Measurements from ENCODE around the gene GLRA1.

Gene GLRA1

GRCh38 chr5:151913425-151913824, 11.2 kb downstream of the GLRA1 start:
- no peaks in the 10 kb centered on the region for H3K4me1 ChIP-seq (ENCODE audit: insufficient read depth, low read length)
- H3K36me3 ChIP-seq (ENCODE audit: insufficient read depth, low read length), result no peaks in the 10 kb centered on the region
- no peak overlapping the region for H3K9ac ChIP-seq (ENCODE audit: low read length)
- no peaks in the 10 kb centered on the region for H3K27me3 ChIP-seq (ENCODE audit: control insufficient read depth in 1 of 2, insufficient read depth in 2 of 2, low read length in 2 of 2)
- no peak overlapping the region for H3K27ac ChIP-seq (ENCODE audit: low read depth, low read length)
- no peak overlapping the region for H3K4me3 ChIP-seq (ENCODE audit: low read depth in 1 of 2, low read length in 2 of 2)
- no peaks in the 10 kb centered on the region for H3K9me3 ChIP-seq (ENCODE audit: low read length)

DNA sequence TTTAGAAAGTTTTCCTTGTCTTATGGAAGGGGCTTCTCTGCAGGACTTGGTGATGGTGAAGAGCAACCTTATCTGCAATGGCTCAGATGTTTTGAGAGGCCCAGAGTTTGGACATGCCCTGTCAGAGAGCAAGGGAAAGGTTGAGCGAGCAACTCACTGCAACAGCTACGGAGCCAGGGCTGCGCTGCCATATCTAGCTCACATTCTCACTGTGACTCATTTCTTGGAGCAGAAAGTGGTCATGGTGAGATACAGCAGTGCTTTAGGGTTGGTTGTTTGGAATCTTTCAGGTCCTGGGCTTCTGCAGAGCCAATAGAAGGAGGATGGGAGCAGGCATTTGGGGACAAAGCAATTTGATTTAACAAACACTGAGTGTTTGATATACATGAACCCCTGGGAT, 12.3 kb downstream of the GLRA1 start:
- H3K4me1 ChIP-seq (ENCODE audit: insufficient read depth, low read length), result no peaks in the 10 kb centered on the region
- no peak overlapping the region for H3K4me3 ChIP-seq (ENCODE audit: low read depth in 1 of 2, low read length in 2 of 2)
- H3K27ac ChIP-seq (ENCODE audit: low read depth, low read length), result no peak overlapping the region
- no peak overlapping the region for H3K9ac ChIP-seq (ENCODE audit: low read length)
- no peaks in the 10 kb centered on the region for H3K9me3 ChIP-seq (ENCODE audit: low read length)
- H3K27me3 ChIP-seq (ENCODE audit: control insufficient read depth in 1 of 2, insufficient read depth in 2 of 2, low read length in 2 of 2), result no peaks in the 10 kb centered on the region
- no peaks in the 10 kb centered on the region for H3K36me3 ChIP-seq (ENCODE audit: insufficient read depth, low read length)

GRCh38 chr5:151911011-151911410, 13.6 kb downstream of the GLRA1 start:
- Histone ChIP-seq H3K4me1 (ENCODE audit: insufficient read depth, low read length) (no peaks in the 10 kb centered on the region), H3K9ac (ENCODE audit: low read length) (no peak overlapping the region), H3K27me3 (ENCODE audit: control insufficient read depth in 1 of 2, insufficient read depth in 2 of 2, low read length in 2 of 2) (no peaks in the 10 kb centered on the region), H3K36me3 (ENCODE audit: insufficient read depth, low read length) (no peaks in the 10 kb centered on the region), H3K9me3 (ENCODE audit: low read length) (no peaks in the 10 kb centered on the region), H3K4me3 (ENCODE audit: low read depth in 1 of 2, low read length in 2 of 2) (no peak overlapping the region), H3K27ac (ENCODE audit: low read depth, low read length) (no peak overlapping the region)

DNA sequence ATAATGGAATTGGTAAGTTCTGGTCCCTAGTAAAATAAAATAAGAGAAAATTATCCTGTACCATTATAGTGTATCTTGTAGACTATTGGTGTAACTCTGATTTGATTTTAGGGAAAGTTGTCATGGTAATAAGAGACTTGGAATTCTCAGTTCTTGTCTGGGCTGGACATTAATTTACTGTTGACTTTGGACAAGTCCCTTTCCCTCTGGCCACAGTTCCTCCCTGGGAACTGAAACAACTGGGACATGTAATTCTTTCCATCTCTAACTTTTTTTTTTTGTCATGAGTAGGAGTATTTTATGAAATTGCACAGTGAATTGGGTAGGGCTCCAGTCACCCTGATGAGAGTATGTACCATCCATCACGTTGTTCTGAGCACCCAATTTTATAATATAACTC, 15.0 kb downstream of the GLRA1 start:
- Histone ChIP-seq H3K4me1 (ENCODE audit: insufficient read depth, low read length) (no peaks in the 10 kb centered on the region), H3K36me3 (ENCODE audit: insufficient read depth, low read length) (no peaks in the 10 kb centered on the region), H3K27ac (ENCODE audit: low read depth, low read length) (no peak overlapping the region), H3K9me3 (ENCODE audit: low read length) (no peaks in the 10 kb centered on the region), H3K4me3 (ENCODE audit: low read depth in 1 of 2, low read length in 2 of 2) (no peak overlapping the region), H3K9ac (ENCODE audit: low read length) (no peak overlapping the region), H3K27me3 (ENCODE audit: control insufficient read depth in 1 of 2, insufficient read depth in 2 of 2, low read length in 2 of 2) (no peaks in the 10 kb centered on the region)

- H3K36me3 ChIP-seq (ENCODE audit: insufficient read depth, low read length), result no peaks in the 10 kb centered on the region
- H3K4me1 ChIP-seq (ENCODE audit: insufficient read depth, low read length), result no peaks in the 10 kb centered on the region
- no peak overlapping the region for H3K4me3 ChIP-seq (ENCODE audit: low read depth in 1 of 2, low read length in 2 of 2)
- no peaks in the 10 kb centered on the region for H3K9me3 ChIP-seq (ENCODE audit: low read length)
- no peaks in the 10 kb centered on the region for H3K27me3 ChIP-seq (ENCODE audit: control insufficient read depth in 1 of 2, insufficient read depth in 2 of 2, low read length in 2 of 2)
- no peak overlapping the region for H3K27ac ChIP-seq (ENCODE audit: low read depth, low read length)
- H3K9ac ChIP-seq (ENCODE audit: low read length), result no peak overlapping the region
Observed at GRCh38 chr5:151906246-151906645, 18.4 kb downstream of the GLRA1 start.

- no peak overlapping the region for H3K9ac ChIP-seq (ENCODE audit: low read length)
- H3K27ac ChIP-seq (ENCODE audit: low read depth, low read length), result no peak overlapping the region
- H3K4me1 ChIP-seq (ENCODE audit: insufficient read depth, low read length), result peaks cover 5% of the 10 kb centered on the region
- no peaks in the 10 kb centered on the region for H3K36me3 ChIP-seq (ENCODE audit: insufficient read depth, low read length)
- H3K9me3 ChIP-seq (ENCODE audit: low read length), result no peaks in the 10 kb centered on the region
- H3K27me3 ChIP-seq (ENCODE audit: control insufficient read depth in 1 of 2, insufficient read depth in 2 of 2, low read length in 2 of 2), result no peaks in the 10 kb centered on the region
- no peak overlapping the region for H3K4me3 ChIP-seq (ENCODE audit: low read depth in 1 of 2, low read length in 2 of 2)
Observed at GRCh38 chr5:151905557-151905961, 19.1 kb downstream of the GLRA1 start.

- Histone ChIP-seq H3K4me3 (ENCODE audit: low read depth in 1 of 2, low read length in 2 of 2) (no peak overlapping the region), H3K4me1 (ENCODE audit: insufficient read depth, low read length) (peaks cover 7% of the 10 kb centered on the region), H3K9ac (ENCODE audit: low read length) (no peak overlapping the region), H3K27me3 (ENCODE audit: control insufficient read depth in 1 of 2, insufficient read depth in 2 of 2, low read length in 2 of 2) (no peaks in the 10 kb centered on the region), H3K9me3 (ENCODE audit: low read length) (no peaks in the 10 kb centered on the region), H3K27ac (ENCODE audit: low read depth, low read length) (no peak overlapping the region), H3K36me3 (ENCODE audit: insufficient read depth, low read length) (no peaks in the 10 kb centered on the region)
Observed at GRCh38 chr5:151904909-151905308, 19.7 kb downstream of the GLRA1 start.

GRCh38 chr5:151904127-151904526, 20.5 kb downstream of the GLRA1 start:
- H3K27ac ChIP-seq (ENCODE audit: low read depth, low read length), result no peak overlapping the region
- no peaks in the 10 kb centered on the region for H3K27me3 ChIP-seq (ENCODE audit: control insufficient read depth in 1 of 2, insufficient read depth in 2 of 2, low read length in 2 of 2)
- no peak overlapping the region for H3K4me3 ChIP-seq (ENCODE audit: low read depth in 1 of 2, low read length in 2 of 2)
- H3K9ac ChIP-seq (ENCODE audit: low read length), result no peak overlapping the region
- H3K36me3 ChIP-seq (ENCODE audit: insufficient read depth, low read length), result no peaks in the 10 kb centered on the region
- H3K9me3 ChIP-seq (ENCODE audit: low read length), result no peaks in the 10 kb centered on the region
- H3K4me1 ChIP-seq (ENCODE audit: insufficient read depth, low read length), result peaks cover 7% of the 10 kb centered on the region

GRCh38 chr5:151903243-151903653, 21.4 kb downstream of the GLRA1 start:
- H3K4me1 ChIP-seq (ENCODE audit: insufficient read depth, low read length), result peaks cover 7% of the 10 kb centered on the region
- H3K36me3 ChIP-seq (ENCODE audit: insufficient read depth, low read length), result no peaks in the 10 kb centered on the region
- H3K4me3 ChIP-seq (ENCODE audit: low read depth in 1 of 2, low read length in 2 of 2), result no peak overlapping the region
- no peaks in the 10 kb centered on the region for H3K9me3 ChIP-seq (ENCODE audit: low read length)
- H3K27me3 ChIP-seq (ENCODE audit: control insufficient read depth in 1 of 2, insufficient read depth in 2 of 2, low read length in 2 of 2), result no peaks in the 10 kb centered on the region
- H3K9ac ChIP-seq (ENCODE audit: low read length), result no peak overlapping the region
- no peak overlapping the region for H3K27ac ChIP-seq (ENCODE audit: low read depth, low read length)

DNA sequence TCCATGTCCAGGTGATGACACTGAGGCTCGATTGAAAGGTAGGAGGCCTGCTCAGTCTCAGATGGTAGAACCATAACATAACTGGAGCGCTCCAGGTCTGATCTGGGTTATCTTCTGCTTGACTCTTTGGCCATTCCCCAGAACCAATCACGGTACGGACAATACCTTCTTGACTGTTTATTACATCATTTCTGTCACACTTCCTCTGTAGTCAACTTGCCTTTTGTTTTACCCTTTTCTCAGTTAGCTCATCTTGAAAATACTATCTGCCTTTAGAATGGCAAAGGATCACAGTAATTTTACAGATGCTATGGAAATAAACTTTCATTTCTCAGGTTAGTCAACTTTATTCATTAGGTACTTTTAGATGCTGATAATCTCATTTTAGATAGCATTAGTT, 22.4 kb downstream of the GLRA1 start:
- peaks cover 7% of the 10 kb centered on the region for H3K4me1 ChIP-seq (ENCODE audit: insufficient read depth, low read length)

DNA sequence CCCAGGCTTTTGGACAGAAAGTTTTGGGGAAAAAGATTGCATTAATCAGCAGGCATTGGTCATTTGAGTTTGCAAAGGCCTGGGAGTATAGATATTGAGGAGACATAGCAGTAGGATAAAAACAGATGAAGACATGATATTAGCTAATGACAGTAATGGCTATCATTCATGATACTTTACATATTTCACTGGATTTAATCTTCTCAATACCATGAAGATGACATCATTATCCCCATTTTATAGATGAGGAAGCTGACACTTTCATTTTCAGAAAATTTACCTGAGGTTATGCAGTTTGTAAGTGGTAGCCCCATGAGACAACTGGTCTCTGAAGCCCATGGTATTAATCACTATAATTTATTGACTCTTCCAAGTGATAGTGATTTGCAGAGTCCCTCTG, 23.0 kb downstream of the GLRA1 start:
- Histone ChIP-seq H3K27me3 (ENCODE audit: control insufficient read depth in 1 of 2, insufficient read depth in 2 of 2, low read length in 2 of 2) (no peaks in the 10 kb centered on the region), H3K27ac (ENCODE audit: low read depth, low read length) (no peak overlapping the region), H3K4me3 (ENCODE audit: low read depth in 1 of 2, low read length in 2 of 2) (no peak overlapping the region), H3K9ac (ENCODE audit: low read length) (no peak overlapping the region), H3K4me1 (ENCODE audit: insufficient read depth, low read length) (peaks cover 7% of the 10 kb centered on the region), H3K9me3 (ENCODE audit: low read length) (no peaks in the 10 kb centered on the region), H3K36me3 (ENCODE audit: insufficient read depth, low read length) (no peaks in the 10 kb centered on the region)

More for the DNA sequence above, 22.4 kb downstream of the GLRA1 start:
- no peak overlapping the region for H3K27ac ChIP-seq (ENCODE audit: low read depth, low read length)
- no peaks in the 10 kb centered on the region for H3K9me3 ChIP-seq (ENCODE audit: low read length)
- no peaks in the 10 kb centered on the region for H3K27me3 ChIP-seq (ENCODE audit: control insufficient read depth in 1 of 2, insufficient read depth in 2 of 2, low read length in 2 of 2)
- H3K36me3 ChIP-seq (ENCODE audit: insufficient read depth, low read length), result no peaks in the 10 kb centered on the region
- H3K9ac ChIP-seq (ENCODE audit: low read length), result no peak overlapping the region
- H3K4me3 ChIP-seq (ENCODE audit: low read depth in 1 of 2, low read length in 2 of 2), result no peak overlapping the region

DNA sequence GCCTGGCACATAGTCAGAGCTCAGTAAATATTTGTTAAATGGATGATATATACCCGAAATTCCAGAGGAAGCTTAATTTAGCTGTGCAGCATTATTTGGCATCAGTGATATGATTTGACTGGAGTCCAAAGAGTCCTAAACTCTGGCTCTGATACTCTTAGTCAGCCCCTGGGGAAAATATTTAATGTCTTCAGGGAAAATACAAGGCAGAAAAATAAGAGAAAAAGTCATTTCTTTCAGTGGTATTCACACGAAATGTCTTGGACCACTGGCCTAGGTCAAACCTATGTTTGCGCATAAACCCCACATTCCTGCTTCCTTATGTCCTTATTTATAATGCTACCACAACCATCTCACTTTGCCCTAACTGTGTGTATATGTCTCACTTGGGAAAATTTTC, 23.8 kb downstream of the GLRA1 start:
- peaks cover 13% of the 10 kb centered on the region for H3K4me1 ChIP-seq (ENCODE audit: insufficient read depth, low read length)

More for the DNA sequence above, 23.8 kb downstream of the GLRA1 start:
- Histone ChIP-seq H3K4me3 (ENCODE audit: low read depth in 1 of 2, low read length in 2 of 2) (no peak overlapping the region), H3K27me3 (ENCODE audit: control insufficient read depth in 1 of 2, insufficient read depth in 2 of 2, low read length in 2 of 2) (no peaks in the 10 kb centered on the region), H3K36me3 (ENCODE audit: insufficient read depth, low read length) (no peaks in the 10 kb centered on the region), H3K27ac (ENCODE audit: low read depth, low read length) (no peak overlapping the region), H3K9me3 (ENCODE audit: low read length) (no peaks in the 10 kb centered on the region), H3K9ac (ENCODE audit: low read length) (no peak overlapping the region)
